H1 (cell line): ENCODE results near the gene GPR101. TPM values are rescaled to one million over a fixed set of nuclear protein-coding genes. Genes with fewer than 3 reads are reported as not detected.

ENCODE experiments used
- CBX8 ChIP-seq: fragments of 300-800, 300-1000 bp; sonication (generic); IDR thresholded peaks from 2 replicates; pipeline ENCODE4 v1.7.1; 2016; ENCODE audit warnings: low read depth, low read length, borderline replicate concordance
- polyA plus RNA-seq, 7 experiments: library from polyadenylated mRNA; depleted of rRNA in 3 of 7; stranded (reverse) in 5 of 7; unstranded in 2 of 7; fragments of >200 nt in 5 of 7; fragments of 200-250 nt in 2 of 7; gene quantifications; 1 replicate in 5 of 7; 2 replicates in 1 of 7; 4 replicates in 1 of 7; pipeline versions ENCODE4 v1.2.1 to v1.2.3, GENCODE V29; 2011 to 2013; ENCODE audit warnings: missing spikeins in 2 of 7, mixed read lengths in 2 of 7
- total RNA-seq: library from RNA; stranded (reverse); fragmentation: NEBNext Ultra II Directional; extraction: Animal tissue kit (Norgen Biotek cat#: 25700); gene quantifications from 2 replicates; pipeline ENCODE4 v1.2.1, GENCODE V29; 2021
- TF ChIP-seq, protein P1 (sequence below): IDR thresholded peaks from 2 replicates; pipeline ENCODE4 v1.6.1; 2012; ENCODE audit warnings: inconsistent platforms

Gene GPR101
- total and polyA plus RNA-seq, 2 of the 8 experiments (the other 6 are each of a cell fraction or from before 2014, with no cell fraction given): not detected

DNA sequence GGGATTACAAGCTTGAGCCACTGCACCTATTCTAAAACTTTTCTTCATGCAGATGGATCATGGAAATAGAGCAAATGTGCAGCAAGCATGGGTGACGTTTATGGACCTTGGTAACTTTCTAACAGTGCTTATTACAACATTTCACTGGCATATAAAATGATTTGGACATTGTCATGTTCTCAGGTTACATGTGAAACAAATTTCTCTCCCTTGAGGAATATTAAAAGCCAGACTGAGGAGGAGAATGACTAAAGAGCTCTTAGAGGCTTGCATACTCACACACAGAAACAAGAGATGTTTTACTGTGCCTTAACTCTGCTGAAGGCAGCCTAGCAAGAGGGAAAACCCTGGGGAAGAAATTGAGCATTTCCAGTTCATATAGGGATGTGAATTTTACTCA lies 38.6 kb upstream of the GPR101 start (continued):
- TF ChIP-seq, protein P1, sequence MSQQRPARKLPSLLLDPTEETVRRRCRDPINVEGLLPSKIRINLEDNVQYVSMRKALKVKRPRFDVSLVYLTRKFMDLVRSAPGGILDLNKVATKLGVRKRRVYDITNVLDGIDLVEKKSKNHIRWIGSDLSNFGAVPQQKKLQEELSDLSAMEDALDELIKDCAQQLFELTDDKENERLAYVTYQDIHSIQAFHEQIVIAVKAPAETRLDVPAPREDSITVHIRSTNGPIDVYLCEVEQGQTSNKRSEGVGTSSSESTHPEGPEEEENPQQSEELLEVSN: no peak
- no peak for TF ChIP-seq CBX8
